ENCODE results near the gene GGTA1. TPM values are rescaled to one million over a fixed set of nuclear protein-coding genes. Genes with fewer than 3 reads are reported as not detected.

The GGTA1 gene
- polyA plus RNA-seq, 1 donor (not counting 4 experiments of a cell fraction or from before 2014, with no cell fraction given) = not detected

- no peak for TF ChIP-seq EZH2 (IDR thresholded peaks at IDR 0.05; ENCODE audit: low read length)
- no peak for TF ChIP-seq CTCF (optimal IDR thresholded peaks at IDR 0.05 in 1 of 3, IDR thresholded peaks at IDR 0.05 in 1 of 3, conservative IDR thresholded peaks at IDR 0.05 in 1 of 3; ENCODE audit: extremely low read depth in 1 of 3, insufficient read depth in 2 of 3, low read length in 3 of 3)
- no peaks in the 10 kb centered on the region for H3K9me1 ChIP-seq (ENCODE audit: control insufficient read depth, extremely low read depth, insufficient read depth, low read length)
- H3K79me2 ChIP-seq (ENCODE audit: control insufficient read depth, insufficient read depth, low read length) = no peaks in the 10 kb centered on the region
- H3K4me1 ChIP-seq (ENCODE audit: control insufficient read depth, extremely low read depth, insufficient read depth, low read length) = no peaks in the 10 kb centered on the region
- DNase-seq (ENCODE audit: low read depth, low spot score) = no peak
- no peaks in the 10 kb centered on the region for H3K36me3 ChIP-seq (ENCODE audit: control insufficient read depth in 2 of 2, extremely low read depth in 1 of 2, insufficient read depth in 2 of 2, low read length in 2 of 2)
- no peak overlapping the region for H2AFZ ChIP-seq (ENCODE audit: control insufficient read depth, low read length)
- H4K20me1 ChIP-seq (ENCODE audit: control insufficient read depth, extremely low read depth, insufficient read depth, low read length) = no peaks in the 10 kb centered on the region
- no peaks in the 10 kb centered on the region for H3K9me3 ChIP-seq (ENCODE audit: control insufficient read depth, low read depth, low read length)
- no peak overlapping the region for H3K4me3 ChIP-seq (ENCODE audit: control insufficient read depth in 2 of 3, extremely low read depth in 1 of 3, insufficient read depth in 2 of 3, low read depth in 1 of 3, low read length in 3 of 3)
- no peak overlapping the region for H3K9ac ChIP-seq (ENCODE audit: control insufficient read depth, extremely low read depth, insufficient read depth, low read length)
- FAIRE-seq = no peak
- no peak overlapping the region for H3K27ac ChIP-seq (ENCODE audit: control insufficient read depth, insufficient read depth, low read length)
- H3K4me2 ChIP-seq (ENCODE audit: control insufficient read depth, extremely low read depth, insufficient read depth, low read depth, low read length) = no peak overlapping the region
- dilution Hi-C loops (cut with MboI; ENCODE audit: extremely low pct_ligation_motif_present, low sequenced_read_pairs) = no loop called here
- H3K27me3 ChIP-seq (ENCODE audit: control insufficient read depth, extremely low read depth, insufficient read depth, low read length) = peaks cover 4% of the 10 kb centered on the region
These were observed 8.5 kb downstream of the GGTA1 start for GRCh38 chr9:121491111-121491510.

GRCh38 chr9:121489344-121489743 is 10.3 kb downstream of the GGTA1 start:
- Histone ChIP-seq H3K4me1 (ENCODE audit: control insufficient read depth, extremely low read depth, insufficient read depth, low read length) (no peaks in the 10 kb centered on the region), H3K9ac (ENCODE audit: control insufficient read depth, extremely low read depth, insufficient read depth, low read length) (no peak overlapping the region), H4K20me1 (ENCODE audit: control insufficient read depth, extremely low read depth, insufficient read depth, low read length) (no peaks in the 10 kb centered on the region), H3K4me2 (ENCODE audit: control insufficient read depth, extremely low read depth, insufficient read depth, low read depth, low read length) (no peak overlapping the region), H3K27ac (ENCODE audit: control insufficient read depth, insufficient read depth, low read length) (no peak overlapping the region), H3K79me2 (ENCODE audit: control insufficient read depth, insufficient read depth, low read length) (no peaks in the 10 kb centered on the region), H3K9me3 (ENCODE audit: control insufficient read depth, low read depth, low read length) (no peaks in the 10 kb centered on the region), H3K4me3 (ENCODE audit: control insufficient read depth in 2 of 3, extremely low read depth in 1 of 3, insufficient read depth in 2 of 3, low read depth in 1 of 3, low read length in 3 of 3) (no peak overlapping the region), H3K36me3 (ENCODE audit: control insufficient read depth in 2 of 2, extremely low read depth in 1 of 2, insufficient read depth in 2 of 2, low read length in 2 of 2) (no peaks in the 10 kb centered on the region), H2AFZ (ENCODE audit: control insufficient read depth, low read length) (no peak overlapping the region), H3K9me1 (ENCODE audit: control insufficient read depth, extremely low read depth, insufficient read depth, low read length) (no peaks in the 10 kb centered on the region), H3K27me3 (ENCODE audit: control insufficient read depth, extremely low read depth, insufficient read depth, low read length) (peaks cover 10% of the 10 kb centered on the region)
- dilution Hi-C loops (cut with MboI; ENCODE audit: extremely low pct_ligation_motif_present, low sequenced_read_pairs) = no loop called here
- DNase-seq (ENCODE audit: low read depth, low spot score) (no peak), FAIRE-seq (no peak)
- no peak for TF ChIP-seq EZH2 (IDR thresholded peaks at IDR 0.05; ENCODE audit: low read length)
- no peak for TF ChIP-seq CTCF (optimal IDR thresholded peaks at IDR 0.05 in 1 of 3, IDR thresholded peaks at IDR 0.05 in 1 of 3, conservative IDR thresholded peaks at IDR 0.05 in 1 of 3; ENCODE audit: extremely low read depth in 1 of 3, insufficient read depth in 2 of 3, low read length in 3 of 3)
